Stimulated activated CD8-positive, alpha-beta memory T cell treated with anti-CD3 and anti-CD28 coated beads, Interleukin-15, amount 100 ng/mL, for 1 hour (primary cell): ENCODE measurements around the gene CARMIL3.
A peak's percentile ranks its signal among the peaks of the same experiment; 100 is the strongest.
"Not testable (repeated sequence)": the region's sequence is repeated elsewhere in the genome, so short reads cannot be mapped to it uniquely, and the experiment has no call there.

Experiments used
- DNase-seq: peaks from one replicate; pipeline ENCODE4 v3.0.0-alpha.2; 2020; ENCODE audit warnings: low read depth

The CARMIL3 gene

GRCh38 chr14:24051789-24052655 lies at the start of gene CARMIL3:
Gene CARMIL3 (plus strand): TSS chr14:24052009. CDS start chr14:24052154, 145 bp downstream.
- DNase-seq = no peak

DNA sequence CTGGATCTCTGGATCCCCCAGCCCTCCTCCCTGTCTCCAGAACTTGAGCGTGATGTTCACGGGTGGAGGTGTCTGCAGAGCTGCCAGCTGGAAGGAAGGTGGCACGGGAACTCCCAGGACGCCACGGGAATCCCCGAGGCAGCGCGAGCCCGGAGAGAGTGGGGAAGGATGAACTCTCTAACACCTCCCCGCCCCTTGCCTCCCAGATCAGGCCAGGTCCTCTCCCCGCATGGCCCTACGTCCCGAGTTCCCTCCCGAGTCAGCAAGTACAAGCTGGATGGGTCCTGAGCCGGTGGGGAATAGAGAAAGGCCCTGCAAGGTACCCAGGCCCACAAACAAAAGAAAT lies 45.4 kb upstream of the CARMIL3 start:
- DNase-seq = not testable (repeated sequence)

DNA sequence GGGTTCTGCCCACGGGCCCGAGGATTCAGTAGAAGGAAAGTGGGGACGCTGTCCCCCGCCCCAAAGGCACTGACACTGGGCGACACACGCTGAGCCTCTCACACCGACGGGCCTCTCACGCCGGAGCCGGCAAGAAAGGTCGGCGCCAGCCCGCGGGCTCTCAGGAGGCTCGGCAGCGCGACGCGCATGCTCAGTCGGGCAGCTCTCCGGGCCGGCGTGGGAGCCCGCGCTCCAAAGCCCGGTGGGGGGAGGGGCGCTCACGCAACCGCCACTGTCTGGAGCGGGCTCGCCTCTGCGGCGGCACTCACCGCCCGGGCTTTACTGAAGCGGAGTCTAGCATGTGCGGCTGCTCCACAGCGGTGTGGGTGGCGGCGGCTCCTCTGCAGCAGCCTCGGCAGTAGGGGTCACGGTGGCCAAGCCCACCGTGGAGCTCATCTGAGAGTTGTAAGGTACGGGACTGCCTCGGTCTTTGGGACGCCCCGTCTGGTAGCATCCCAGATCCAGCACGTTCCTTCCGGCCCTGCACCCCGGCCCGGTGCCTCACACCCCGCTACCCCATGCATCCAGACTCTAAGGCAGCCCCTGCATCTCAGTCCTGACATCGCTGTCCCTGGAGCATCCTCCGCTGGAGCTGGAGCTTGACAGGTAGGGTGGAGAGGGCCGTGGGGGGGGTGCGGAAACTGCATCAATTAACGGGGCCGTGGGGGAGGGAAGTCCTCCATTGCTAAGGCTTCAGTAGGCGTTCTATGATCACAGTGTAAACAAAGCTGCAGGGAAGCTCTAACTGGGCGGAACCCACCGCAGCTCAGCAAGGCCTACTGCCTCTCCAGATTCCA lies 44.8 kb upstream of the CARMIL3 start:
- peak; percentile 28 for DNase-seq

DNA sequence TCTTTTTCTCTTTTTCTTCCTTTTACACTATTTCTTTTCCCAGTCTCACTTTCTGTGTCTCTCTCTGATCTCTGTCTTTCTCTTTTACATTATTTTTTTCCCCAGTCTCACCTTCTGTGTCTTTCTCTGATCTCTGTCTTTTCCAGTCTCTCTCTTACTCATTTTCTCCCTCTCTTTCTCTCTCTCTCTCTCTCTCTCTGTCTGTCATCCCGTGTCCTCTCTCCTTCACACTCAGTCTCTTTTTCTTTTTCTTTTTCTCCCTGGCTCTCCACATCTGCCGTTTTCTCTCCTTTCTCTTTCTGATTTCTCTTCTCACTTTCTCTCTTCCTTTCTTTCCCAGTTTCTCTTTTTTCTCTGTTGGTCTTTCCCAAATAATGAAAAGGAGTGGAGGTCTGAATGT lies 40.8 kb upstream of the CARMIL3 start:
- no peak for DNase-seq

DNA sequence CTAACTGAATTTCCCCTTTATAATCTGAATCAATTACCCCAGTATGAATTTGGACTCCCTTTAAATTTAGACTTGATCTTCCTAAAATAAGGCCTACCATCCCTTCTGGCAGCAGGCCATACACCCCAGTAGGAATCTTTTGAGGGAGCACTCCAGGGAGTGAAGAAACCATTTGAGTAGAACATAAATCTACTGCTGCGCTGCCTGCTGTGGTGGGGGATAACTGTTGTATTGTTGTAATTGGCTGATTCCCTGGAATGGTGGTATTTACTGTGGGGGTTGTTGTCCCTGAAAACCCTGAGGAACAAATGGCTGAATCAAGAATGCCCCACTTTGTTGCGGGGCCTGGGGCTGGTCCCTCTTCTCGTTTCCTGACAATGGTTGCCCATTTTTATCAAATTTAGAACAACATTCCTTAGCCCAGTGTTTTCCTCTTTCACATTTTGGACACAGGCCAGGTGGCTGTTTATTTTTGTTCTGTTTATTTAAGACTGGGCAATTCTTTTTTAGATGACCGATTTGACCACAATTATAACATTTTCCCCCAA lies 39.0 kb upstream of the CARMIL3 start:
- DNase-seq = not testable (repeated sequence)

DNA sequence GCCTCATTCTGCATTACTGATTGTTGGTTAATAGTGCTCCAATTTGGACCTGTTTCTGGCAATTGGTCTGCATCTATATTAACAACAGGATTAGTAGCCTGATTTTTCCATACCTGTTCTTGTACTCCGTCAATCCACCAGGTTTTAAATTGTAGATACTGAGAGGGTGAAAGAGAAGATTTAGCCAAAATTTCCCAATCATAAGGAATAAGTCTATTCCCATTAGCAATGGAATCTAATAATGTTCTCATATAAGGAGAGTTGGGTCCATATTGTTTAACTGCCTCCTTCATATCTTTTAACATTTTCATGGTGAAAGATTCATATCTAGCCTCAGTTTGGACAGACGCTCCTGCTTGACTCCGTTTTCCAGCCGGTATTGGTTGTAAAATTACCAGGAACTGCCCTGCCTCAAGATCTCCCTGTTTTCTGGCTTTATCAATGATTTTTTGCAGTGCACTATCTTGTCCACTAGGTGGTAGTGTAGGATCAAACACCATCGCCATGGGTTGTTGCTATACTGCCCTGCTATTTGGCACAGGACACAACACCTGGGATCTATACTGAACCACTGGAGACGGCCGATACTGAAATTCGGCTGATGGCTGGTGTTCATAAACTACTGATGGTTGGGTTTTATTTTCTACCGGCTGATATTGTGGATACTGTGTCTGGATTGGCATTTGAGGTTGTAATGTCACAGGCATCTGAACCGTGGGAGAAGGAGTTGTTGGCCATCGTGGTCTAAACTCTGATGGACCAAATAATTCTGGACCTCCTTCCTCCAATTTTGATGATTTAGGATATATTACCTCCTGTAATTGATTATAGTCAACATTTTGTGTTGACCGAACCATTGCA lies 37.9 kb upstream of the CARMIL3 start:
- no peak for DNase-seq

GRCh38 chr14:24015745-24016144 lies 36.1 kb upstream of the CARMIL3 start:
- DNase-seq = not testable (repeated sequence)

- not testable (repeated sequence) for DNase-seq
Observed at GRCh38 chr14:24018978-24019377, 32.8 kb upstream of the CARMIL3 start.

DNA sequence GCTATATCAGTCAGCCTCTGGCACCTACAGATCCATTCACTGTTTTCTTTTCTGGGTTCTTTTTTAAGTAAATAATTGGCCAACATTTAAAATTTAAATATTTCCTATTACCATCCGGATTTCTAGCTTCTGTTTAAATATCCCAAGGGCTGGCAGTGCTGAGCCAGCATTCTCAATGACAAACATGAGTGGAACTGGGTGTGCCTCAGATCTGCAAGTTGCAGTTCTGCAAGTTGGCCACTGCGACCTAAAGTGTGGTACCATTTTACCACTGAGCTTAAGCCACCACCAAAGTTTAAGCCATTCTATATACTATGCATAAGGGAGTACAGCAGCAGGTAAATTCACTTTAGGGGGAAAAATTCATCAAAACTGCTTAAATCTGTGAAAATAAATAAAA lies 31.9 kb upstream of the CARMIL3 start:
- not testable (repeated sequence) for DNase-seq

DNA sequence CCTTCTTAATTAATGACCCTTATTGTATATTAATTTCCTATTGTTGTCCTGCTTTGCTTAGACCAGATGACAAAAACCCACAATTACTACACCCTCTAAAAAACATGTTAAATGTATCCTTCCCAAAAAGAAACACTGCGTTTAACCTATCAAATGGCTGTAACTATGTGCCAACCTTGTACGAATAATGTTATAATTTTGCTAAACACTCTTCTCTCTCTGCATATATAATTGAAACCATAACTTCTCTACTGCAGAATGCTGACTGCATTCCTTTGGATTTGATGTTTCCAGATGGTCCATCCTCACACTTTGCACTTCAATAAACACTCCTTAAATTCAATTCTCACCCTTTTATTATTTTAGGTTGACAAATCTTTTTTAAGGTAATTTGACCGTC lies 31.3 kb upstream of the CARMIL3 start:
- DNase-seq = not testable (repeated sequence)

DNA sequence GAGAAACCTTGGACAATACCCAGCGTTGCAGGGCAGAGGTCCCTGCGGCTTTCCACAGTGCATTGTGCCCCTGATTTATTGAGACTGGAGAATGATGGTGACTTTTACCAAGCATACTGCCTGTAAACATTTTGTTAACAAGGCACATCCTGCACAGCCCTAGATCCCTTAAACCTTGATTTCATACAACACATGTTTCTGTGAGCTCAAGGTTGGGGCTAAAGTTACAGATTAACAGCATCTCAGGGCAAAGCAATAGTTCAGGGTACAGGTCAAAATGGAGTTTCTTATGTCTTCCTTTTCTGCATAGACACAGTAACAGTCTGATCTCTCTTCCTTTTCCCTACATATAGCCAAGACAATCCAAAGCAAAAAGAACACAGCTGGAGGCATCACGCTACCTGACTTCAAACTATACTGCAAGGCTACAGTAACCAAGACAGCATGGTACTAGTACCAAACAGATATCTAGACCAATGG lies 26.8 kb upstream of the CARMIL3 start:
- DNase-seq = not testable (repeated sequence)

DNA sequence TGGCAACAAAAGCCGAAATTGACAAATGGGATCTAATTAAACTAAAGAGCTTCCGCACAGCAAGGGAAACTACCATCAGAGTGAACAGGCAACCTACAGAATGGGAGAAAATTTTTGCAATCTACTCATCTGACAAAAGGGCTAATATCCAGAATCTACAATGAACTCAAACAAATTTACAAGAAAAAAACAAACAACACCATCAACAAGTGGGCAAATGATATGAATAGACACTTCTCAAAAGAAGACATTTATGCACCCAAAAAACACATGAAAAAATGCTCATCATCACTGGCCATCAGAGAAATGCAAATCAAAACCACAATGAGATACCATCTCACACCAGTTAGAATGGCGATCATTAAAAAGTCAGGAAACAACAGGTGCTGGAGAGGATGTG lies 22.1 kb upstream of the CARMIL3 start:
- DNase-seq = not testable (repeated sequence)

GRCh38 chr14:24031331-24031730 lies 20.5 kb upstream of the CARMIL3 start:
- not testable (repeated sequence) for DNase-seq

DNA sequence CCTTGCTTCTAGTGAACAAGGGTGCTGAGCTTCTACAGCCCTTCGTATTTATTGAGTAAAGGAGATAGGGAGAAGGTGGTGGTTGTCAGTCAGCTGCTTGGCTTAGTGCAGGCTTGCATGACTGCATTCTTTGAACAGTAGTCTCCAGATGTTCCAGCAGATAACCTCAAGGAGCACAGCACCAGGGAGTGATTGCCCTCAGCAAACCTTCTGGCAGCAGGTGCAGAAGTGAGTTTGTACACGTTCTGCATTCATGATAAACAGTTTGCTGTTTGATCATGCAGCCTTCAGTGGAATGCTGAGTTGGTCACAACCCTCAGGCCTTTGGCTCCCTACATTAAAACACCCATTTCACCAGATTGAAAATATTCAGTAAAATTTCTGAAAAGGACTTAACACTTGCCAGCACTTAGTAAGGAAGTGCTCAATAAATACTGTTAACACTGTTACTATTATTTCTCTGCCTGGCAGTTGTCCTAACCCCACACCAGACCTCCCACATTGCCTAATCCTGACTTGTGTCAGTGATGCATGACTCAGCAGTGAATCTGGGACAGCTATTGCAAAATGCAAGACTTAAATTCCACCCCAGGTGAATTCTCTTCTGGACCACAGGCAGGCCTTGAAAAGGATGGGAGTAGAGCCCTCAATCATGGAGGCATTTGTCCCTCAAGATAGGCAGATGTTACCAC lies 18.9 kb upstream of the CARMIL3 start:
- no peak for DNase-seq

DNA sequence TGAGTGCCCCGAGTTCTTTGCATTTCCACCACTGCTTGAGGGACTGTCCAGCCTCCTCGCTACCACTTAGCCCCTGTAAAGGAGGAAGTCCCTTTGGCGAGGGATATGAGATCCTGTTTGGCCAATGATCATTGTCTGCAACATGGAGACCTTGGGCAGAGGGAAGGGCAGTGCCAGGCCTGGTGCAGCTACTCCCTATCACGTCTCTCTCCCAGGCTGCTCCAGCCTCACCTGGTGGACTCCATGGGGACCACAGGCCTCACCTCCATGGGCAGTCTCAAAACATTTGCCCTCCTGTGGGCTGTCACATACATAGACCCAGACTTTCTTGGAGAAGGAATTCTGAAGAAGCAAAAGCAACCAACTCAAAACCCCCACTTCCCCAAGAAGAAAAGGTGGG lies 16.0 kb upstream of the CARMIL3 start:
- not testable (repeated sequence) for DNase-seq

GRCh38 chr14:24036169-24036962 lies 15.4 kb upstream of the CARMIL3 start:
- no peak for DNase-seq

DNA sequence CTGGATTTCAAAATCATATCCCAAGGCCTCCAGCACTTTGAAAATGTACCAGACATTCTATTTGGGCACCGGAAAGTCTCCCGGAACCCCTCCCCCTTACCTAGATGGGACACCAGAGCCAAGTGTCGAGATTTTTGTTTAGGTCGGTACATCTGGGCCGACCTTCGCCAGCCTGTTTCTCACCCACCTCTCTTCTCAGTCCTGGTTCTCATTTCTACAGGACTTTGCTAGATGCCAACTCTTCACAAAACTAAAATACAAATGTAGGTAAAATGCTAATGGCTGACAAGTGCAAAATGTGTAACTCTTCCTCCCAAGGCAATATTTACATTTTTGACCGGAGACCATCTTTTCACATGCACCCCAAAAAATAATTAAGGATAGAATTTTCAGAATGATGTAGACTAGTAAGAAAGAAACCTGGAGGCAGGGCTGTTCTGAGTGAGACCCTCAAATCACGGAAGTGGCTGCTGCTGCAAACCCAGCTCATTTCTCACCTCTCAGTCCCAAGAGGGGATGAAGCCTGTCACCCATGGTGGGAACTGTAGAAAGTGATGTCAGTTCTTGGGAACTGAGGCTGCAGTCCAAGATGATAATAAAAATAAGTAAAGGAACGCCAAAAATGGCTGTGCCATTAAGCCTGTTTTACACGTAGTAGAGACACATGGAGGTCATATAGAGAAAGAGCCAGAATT lies 14.7 kb upstream of the CARMIL3 start:
- not testable (repeated sequence) for DNase-seq

DNA sequence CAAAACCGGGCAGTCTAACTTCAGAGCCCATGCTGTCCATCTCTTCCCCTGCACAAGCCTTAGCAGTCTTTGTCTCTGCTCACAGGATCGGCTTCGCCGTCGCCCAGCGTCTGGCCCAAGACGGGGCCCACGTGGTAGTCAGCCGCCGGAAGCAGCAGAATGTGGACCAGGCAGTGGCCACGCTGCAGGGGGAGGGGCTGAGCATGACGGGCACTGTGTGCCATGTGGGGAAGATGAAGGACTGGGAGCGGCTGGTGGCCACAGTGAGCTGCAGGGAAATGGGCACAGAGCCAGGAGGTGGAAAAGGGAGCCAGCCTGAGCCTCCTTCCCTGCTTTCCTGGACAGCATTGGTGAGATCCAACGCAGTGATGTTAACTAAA lies 14.2 kb upstream of the CARMIL3 start:
- DNase-seq = no peak

DNA sequence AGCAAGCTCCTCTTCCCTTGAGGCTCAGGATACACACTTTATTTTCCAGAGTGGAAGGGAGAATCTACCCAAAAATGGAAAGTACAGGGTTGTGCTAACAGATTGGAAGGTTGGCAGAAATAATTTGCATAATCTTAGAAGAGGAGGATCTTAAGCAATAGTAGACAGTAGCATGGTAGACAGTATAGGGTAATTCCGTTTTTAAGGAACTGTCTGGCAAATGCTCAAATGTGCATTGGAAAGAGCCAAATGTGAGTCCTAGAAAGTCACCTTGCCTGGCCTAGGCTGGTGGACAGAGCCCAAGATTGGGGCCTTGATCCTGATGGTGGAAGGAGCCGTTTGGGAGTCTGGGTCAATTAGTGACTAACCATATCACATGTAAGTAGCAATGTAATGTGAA lies 13.1 kb upstream of the CARMIL3 start:
- no peak for DNase-seq

GRCh38 chr14:24040692-24041091 lies 11.1 kb upstream of the CARMIL3 start:
- DNase-seq = no peak
